T-helper 22 cell (primary cell): ENCODE measurements around the gene PDP2.
"Not testable (repeated sequence)": the region's sequence is repeated elsewhere in the genome, so short reads cannot be mapped to it uniquely, and the experiment has no call there.

ENCODE experiments used
- DNase-seq: peaks from one replicate; pipeline ENCODE4 v3.0.0-alpha.2; 2020; ENCODE audit warnings: low read depth

PDP2 gene

DNA sequence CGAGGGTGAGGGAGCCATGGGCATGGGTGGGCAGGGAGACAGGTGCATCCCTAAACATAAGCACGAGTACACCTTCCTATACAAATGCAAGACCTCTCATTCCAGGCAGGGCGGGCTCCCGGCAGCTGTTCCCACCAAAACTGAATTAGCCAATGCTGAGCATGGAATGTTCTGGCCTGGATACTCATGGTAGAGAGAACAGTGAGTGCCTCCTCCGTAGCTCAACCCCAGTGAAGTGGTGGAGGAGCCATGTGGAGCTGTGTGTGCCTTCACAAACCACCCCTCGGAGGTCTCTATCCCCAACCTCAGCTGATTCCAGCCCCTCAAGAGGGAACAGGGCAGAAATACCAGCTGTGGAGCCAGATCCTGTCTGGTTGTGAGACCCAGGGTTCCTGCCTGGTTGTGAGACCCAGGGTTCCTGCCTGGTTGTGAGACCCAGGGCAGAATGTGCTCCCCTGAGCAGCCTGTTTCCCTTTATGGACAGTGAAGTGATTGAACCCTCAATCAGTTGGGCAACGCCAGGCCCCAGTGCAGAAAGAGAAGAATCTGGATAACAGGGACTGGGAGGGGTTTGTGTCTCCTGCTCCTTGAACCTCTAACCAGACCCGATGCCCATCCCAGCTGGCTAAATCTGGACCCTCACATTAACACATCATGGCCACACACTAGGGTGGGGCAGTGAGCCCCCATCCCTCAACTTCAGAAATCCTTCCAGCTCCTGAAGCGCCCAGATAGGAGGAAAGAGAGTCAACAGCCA, 40.8 kb downstream of the PDP2 start:
- DNase-seq, result no peak

DNA sequence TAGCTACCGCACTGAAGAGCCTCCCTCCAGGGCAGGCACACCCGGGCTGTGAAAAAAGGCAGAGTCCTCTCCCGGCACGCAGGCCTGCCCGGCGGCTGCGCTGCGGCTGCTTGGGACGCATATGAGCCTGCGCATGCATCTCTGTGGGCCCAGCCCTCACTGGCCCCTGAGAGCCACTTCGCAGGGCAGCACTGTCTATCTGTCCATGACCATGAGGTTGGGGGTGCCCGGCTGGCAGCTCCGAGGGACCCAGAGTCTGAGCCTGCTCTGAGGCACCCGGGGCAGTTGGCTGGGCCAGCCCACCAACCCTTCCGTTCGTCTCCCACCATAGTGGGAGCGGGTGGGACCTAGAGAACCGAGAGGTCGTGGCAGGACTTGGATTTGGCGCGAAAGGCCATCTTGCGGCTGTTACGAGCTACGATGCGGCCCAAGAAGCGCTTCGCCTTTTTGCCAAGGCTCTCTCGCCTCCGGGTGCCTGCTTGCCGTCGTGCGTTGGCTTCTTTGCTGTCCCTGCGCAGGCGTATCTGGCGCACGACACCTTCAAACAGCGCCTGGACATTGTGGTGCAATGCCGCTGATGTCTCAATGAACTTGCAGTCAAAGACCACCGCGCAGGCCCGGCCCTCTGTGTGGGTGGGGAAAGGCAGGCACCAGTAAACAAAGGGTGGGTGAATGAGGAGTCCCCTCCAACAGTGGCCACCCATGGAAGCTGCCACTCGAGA, 41.6 kb downstream of the PDP2 start:
- DNase-seq, result no peak

DNA sequence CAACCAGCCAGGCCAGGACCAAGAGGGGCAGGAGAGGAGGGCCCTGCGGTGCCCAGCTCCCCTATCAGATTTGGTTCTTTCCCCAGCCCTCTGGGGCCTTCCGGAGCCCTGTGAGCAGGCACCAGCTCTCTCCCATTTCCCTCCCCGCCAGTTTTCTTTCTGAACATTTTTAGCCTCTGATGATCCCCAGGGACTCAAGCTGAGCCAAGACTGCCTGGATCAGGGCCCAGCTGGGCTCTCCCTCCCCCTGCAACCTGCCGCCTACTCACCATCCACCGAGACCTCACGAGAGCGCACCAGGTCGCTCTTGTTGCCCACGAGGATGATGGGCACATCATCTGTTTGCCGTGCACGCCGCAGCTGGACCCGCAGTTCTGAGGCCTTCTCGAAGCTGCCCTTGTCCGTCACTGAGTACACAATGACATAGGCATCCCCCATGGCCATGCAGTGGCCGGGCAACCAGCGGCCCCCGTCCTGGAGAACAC, 43.0 kb downstream of the PDP2 start:
- DNase-seq, result no peak

DNA sequence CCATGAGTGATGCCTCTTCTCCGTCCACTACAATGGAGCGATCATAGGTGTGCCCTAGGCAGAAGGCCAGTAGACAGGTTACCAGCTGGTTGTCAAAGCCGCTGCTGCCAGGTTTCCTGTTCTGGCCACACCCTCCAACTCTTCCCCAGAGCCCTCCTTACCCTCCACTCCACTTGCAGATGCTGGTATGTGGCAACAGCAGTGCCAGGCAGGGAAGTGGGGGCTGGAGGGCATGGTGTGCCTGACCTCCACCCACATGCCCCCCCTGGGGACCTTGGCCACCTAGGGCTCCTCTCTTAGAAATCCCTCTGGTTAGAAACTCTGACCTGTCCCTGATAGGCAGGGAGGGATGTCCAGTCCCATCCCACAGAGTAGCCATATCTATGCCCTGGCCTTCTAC, 43.6 kb downstream of the PDP2 start:
- DNase-seq, result no peak

DNA sequence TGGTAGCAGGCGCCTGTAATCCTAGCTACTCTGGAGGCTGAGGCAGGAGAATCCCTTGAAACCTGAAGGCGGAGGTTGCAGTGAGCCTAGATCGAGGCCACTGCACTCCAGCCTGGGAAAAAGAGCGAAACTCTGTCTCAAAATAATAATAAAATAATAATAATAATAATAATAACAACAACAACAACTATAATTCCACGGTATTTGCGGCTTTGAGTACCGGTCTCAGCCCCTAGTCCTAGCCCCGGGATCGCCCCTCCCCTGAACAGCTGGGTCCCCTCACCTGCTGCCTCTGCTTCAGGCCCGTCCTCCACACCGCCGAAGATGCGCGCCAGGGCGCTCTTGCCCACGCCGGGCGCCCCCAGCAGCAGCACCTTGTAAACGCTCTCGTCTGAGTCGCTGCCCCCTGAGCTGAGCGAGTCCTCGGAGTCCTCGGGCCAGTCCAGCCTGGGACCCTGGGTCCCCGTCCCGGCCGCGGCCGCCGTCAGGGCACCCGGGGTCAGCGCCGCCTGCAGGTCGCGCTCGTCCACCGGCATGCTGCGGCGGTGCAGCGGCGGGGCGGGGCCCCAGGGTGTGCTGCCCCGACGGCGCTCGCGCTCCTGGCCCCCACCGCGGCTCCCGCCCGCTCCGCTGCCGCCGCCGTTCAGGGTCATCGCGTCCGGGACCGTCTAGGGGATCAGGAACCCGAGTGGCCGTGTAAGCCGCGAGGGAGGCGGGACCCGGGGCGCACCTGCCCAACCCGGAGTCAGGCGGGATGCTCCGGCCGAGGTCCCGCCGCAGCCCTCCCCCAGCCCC, 44.4 kb downstream of the PDP2 start:
- no peak for DNase-seq

DNA sequence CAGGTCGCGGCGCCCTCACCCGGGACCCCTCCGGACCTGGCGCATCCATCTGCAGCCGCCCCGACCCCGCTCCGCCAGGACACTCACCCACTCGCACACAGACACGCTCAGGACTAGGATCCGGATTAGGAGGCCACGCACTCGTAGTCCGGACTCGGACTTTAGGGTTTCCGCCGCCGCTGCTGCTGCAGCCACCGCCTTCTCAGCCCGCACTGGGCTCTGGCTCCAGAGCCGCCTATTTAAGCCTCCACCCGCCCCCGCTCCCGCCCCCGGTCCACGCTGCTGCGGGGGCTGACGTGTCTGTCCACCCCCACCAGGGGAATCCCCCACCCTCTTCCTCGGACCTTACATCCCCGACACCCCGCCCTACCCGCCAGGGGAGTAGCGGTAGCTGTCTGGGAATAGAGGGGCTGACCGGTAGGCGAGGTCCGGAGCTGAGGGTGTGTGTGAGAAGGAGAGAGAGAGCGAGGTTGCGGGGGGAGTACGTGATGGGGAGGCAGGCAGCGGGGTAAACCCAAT, 45.1 kb downstream of the PDP2 start, which contains the start of gene RRAD:
Gene RRAD (minus strand): TSS at position 214 of the 519 bp plus-strand sequence. CDS start 356 bp downstream, outside the sequence.
- no peak for DNase-seq

DNA sequence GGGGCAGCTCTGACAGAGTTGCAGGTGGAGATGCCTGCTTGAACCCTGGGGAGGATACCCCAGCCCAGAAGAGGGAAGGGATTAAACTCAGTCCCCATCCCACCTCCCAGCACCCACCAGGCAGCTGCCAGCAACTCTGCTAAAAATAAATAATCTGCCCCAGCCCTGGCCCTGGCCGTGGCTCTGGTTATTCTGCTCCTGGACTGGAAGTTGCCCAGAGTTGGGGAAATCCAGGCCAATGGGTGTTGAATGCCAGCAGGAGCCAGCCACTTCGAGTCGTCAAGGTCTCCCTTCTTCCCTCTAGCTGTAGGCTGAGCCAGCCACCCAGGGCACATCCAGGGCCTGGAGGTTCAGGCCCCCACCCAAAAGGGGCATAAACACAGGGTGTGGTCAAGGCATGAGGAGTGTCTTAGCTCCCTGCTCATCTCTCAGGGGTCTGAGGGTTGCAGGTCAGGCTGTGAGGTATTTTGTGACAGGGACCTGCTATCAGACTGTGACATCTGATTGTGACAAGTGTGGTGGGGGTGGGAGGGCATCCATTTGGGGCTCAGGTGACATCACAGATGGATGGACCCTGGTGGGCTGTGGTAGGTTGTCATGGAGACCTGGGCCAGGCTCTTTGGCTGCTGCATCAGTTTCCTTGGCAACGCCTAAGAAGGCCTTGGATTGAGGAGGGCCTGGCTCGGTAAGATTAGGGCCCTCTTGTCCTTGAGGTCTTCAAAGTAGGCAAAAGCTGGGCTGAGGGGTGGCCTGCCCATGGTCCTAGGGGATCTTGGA, 46.0 kb downstream of the PDP2 start:
- no peak for DNase-seq

DNA sequence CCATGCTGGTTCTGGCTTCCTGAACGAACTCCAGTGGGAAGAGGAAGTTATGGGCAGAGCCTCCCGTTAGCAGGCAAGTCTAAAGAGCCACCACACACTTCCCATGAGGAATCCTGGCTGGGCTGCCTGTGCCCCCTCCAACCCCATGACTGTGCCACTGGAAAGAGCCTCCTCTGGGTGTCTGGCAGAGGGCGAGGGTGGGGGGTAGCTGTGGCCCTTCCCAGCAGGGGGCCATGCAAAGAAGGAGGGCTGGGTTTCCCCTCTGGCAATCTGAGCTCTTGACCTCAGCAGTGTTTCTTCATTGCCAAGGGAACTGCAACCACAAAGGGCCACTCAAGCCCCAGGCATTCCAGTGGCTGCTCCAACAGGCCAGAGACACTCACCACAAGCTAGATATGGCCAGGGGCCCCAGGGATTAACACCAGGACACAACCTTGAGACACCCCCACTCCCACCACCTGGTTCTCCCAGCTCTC, 46.7 kb downstream of the PDP2 start:
- no peak for DNase-seq

DNA sequence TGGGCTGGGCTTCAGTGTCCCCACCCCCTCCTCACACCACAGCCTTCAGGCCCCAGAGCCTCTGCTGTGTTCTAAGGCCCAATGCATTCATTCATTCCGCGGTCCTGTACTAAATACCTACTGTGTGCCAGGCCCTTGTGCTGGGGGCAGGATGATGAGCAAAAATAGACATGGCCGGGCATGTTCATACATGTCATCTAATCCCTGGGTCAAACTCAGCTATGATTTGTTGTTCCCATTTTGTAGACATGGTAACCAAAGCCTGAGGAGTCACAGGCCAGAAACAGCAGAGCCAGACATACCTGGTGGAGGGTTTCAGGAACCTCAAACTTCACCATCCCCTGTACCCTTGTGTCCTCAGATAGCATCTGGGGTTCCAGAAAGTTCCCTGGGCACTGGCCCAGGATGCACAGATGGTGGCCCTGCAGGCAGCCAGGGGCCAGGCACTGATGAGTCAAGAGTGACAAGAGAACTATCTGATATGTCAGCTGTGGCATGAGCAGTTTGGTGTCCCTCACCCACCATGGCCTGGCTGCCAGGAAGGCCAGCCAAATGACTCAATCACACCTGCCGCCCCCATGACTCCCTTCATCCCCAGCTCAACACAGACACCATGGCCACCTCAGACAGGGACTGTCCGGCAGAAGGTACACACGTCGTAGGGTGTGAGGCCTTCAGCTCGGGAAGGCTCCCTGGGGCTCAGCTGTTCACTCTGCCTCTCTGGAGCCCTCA, 47.8 kb downstream of the PDP2 start:
- DNase-seq, result no peak

DNA sequence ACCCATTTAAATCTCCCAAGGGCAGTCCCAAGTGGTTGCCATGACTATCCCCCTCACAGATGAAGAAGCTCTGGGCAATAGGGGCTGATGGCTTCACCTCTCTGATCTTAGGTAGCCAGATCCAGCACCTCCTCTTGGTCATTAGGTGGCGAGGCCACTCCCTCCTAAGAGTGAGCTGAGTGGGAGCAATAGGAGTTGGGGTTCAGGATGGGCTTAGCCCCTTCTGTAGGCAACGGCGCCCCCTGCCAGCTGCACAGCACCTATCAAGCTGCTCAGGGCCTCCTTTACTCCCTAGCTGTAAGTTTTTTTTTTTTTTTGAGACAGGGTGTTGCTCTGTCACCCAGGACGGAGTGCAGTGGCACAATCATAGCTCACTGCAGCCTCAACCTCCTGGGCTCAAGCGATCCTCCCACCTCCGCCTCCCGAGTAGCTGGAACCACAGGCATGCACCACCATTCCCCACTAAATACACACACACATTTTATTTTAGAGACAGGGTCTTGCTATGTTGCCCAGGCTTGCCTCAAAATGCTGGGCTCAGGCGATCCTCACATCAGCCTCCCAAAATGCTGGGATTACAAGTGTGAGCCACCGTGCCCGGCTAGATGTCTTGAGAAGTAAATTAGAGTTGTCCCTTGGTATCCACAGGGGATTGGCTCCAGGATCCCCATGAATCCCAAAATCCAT, 48.5 kb downstream of the PDP2 start:
- DNase-seq, result no peak

DNA sequence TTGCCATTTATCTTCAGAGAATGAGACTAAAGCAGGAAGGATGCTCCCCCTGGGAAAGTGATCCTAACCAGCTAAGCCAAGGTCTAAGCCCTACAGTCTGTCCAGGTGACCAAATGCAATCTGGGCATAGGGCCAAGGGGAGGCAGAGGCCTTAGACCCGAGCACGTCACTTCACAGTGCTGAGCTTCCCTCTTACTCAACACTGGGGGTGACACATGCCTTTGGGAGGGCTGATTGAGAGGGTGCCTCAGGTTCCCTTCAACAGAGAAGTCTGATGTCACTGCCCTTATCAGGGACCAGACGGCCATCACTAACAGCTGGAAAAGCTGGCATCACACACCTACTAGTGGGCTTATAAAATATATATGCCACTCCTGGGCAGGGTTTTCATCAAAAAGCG, 49.9 kb downstream of the PDP2 start:
- no peak for DNase-seq

DNA sequence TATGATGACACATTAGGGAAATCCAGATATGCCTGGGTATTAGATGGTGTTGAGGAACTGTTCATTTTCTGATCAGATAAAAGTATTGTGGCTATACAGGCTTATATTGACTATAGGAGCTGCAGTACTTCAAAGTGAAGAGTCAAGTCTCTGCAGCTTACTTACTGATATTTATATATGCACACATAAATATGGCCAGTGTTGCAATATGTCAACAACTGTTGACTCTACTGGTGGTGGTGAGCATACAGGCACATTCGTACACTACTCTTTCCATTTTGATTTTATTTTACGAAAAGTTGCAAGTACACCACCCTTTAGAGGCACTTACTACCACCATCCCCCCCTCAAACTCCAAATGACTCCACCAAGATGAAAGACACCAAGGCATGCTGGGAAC, 51.4 kb downstream of the PDP2 start:
- no peak for DNase-seq

DNA sequence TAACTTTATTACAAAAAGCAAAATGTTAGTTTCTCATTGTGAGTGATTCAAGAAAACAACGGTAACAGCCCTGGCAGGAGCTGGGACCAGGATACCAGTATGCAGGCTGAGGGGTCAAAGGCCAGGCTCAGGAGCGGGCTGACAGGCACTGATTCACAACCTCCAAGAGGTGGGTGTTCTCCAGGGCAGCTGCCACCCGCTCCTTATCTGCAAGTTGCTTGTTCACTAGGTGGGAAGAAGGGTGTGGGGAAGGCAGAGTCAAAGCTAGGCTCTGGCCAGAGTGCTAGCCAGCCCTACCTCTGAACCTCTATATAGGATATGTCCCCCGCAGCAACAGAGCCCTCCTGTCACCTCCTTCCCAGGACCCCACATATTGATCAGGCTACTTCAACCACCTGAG, 51.8 kb downstream of the PDP2 start:
- no peak for DNase-seq

DNA sequence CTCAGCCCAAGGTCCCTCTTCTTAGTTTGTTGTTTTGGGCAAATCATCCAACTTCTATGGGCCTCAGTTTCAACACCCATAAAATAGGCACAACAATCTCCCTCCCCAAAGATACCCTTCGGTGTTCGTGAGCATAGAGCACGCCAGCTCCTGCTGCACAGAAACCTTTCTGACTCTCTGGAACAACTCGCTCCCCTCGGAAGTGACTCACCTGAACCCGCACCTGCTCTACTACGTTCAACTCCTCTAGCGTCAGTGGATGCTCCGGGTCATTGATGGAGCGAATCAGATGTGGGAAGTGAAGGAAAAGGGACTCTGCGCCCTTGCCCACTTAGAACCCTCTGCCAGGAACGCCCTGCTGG, 53.4 kb downstream of the PDP2 start:
- DNase-seq, result no peak

DNA sequence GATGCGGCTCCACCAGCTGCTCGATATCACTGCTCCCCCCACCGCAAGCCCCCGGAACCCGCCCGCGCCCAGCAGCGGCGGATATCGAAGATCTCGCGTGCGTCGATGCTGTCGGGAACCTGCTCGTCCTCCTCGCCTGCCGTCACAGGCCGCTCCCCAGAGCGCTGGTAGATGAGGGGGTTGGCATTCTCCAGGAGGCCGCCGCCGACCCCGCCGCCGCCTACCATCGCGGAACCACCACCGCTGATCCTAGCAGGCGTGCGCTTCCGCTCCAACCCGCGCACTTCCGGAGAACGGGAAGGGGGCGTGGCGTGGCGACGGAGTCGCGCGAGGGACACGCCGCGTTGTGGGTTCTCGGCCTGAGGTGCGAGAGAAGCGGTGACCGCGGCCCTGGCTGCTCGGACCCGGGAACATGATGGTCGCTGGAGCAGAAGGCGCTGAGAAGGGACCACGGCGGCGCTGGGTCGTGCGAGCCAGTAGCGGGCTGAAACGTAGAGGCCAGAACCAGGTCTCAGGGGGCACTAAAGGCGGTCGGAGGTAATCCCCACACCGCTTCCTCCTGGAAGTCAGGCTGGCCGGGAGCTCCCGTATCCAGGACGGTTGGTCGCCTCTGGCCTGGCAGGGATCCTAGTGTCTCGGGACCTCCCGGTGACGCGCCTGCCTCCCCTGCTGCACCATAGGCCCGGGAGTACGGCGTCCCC, 54.0 kb downstream of the PDP2 start, which contains the start of gene CIAO2B:
Gene CIAO2B (minus strand): TSS at position 265 of the 701 bp plus-strand sequence. CDS start 38 bp downstream, at position 227.
- DNase-seq, result peak; percentile 84

DNA sequence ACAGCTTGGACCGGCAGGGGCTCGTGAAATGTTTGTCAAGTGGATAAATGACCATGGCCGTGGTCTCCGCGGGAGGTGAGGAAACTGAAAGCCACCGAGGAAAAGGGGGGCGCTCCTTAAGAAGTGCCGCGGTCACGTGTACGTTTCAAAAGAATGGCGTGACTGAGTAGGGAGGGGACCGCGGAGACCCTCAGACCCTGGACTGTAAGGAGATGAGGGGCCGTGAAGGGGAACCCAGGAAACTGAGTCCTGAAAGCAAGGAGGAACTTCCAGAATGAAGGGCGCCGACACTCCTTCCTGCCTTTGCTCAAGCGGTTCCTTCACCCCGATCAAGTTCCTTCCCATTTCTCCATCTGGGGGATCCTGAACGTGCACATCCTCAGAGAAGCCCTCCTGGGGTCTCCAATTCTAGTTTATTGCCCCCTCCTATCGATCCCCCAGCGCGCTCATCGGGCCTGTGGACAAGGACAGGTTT, 54.6 kb downstream of the PDP2 start:
- not testable (repeated sequence) for DNase-seq

DNA sequence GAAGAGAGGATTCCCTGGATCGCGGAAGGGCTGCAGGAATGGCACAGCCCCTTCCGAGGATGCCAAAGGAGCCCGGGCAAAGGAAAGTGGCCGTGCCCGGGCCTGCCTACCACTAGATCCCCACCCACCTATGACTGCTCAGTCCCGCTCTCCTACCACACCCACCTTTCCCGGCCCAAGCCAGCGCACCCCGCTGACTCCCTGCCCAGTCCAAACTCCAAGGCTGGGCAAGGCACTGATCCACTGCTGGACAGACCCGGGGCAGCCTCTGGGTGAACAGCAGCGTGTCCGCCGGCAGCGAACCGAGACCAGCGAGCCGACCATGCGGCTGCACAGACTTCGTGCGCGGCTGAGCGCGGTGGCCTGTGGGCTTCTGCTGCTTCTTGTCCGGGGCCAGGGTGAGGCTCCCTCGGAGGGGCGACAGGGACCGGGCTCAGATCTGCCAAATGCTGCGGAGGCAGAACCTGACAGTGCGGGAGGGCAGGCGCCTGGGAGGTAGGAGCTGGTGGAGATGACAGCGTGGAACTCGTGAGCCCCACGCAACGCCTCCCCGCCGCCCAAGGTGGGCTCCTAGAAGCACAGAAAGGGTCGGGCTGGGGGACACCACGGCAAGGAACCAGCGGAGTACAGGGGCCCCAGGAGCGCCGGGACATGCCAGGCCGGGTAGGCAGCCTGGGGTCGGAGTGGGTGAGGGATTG, 55.1 kb downstream of the PDP2 start, which contains the start of gene CES2:
Gene CES2 (plus strand): TSS at position 203 of the 698 bp plus-strand sequence. CDS start 120 bp downstream, at position 323.
- no peak for DNase-seq

DNA sequence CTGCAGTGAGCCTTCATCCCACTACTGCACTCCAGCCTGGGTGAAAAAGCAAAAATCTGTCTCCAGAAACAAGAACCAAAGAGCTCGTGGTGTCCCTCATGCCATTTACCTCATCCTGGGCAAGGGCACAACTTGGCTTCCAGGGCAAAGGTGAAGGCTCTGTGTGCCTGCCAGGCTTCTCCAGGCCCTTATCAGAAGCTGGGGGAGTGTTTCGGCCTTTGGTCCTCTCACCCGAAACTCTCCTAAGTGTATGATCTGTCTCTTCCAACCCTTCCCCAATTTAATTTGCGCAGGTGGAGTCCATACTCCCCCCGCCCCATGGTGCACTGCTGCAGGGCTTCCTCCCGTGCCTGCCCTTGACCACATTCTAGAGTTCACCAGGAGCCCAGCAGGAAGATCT, 56.1 kb downstream of the PDP2 start:
- DNase-seq, result no peak
